Small intestine (tissue), 7 donors: ENCODE measurements around the gene KIAA1210. TPM values are rescaled to one million over a fixed set of nuclear protein-coding genes. Genes with fewer than 3 reads are reported as not detected.
A peak's percentile ranks its signal among the peaks of the same experiment; 100 is the strongest.

Experiments
- DNase-seq, 2 donors: peaks; one replicate each; pipeline versions ENCODE4 v3.0.0 to v3.0.0-alpha.2; 2013
- FAIRE-seq: peaks from 2 replicates; lab custom pipeline; 2012; peaks lifted over from hg19 to GRCh38; lab: Jason Lieb, UNC
- H3K27ac ChIP-seq, 3 donors: one replicate each; pipeline ENCODE4 v1.5.1; 2013; ENCODE audit warnings: low read length in 2 of 3, mild to moderate bottlenecking in 2 of 3, control low read depth in 1 of 3, inconsistent platforms in 1 of 3, low read depth in 1 of 3, moderate library complexity in 1 of 3
- H3K27me3 ChIP-seq, 3 donors: one replicate each; pipeline ENCODE4 v1.6.1; 2013; ENCODE audit warnings: low read length in 3 of 3, inconsistent platforms in 1 of 3; ENCODE audit not compliant: control insufficient read depth in 3 of 3, insufficient read depth in 3 of 3
- H3K36me3 ChIP-seq, 3 donors: one replicate each; pipeline ENCODE4 v1.6.1; 2013; ENCODE audit warnings: low read length in 3 of 3, inconsistent platforms in 1 of 3, low read depth in 1 of 3, mild to moderate bottlenecking in 1 of 3, moderate library complexity in 1 of 3; ENCODE audit not compliant: control insufficient read depth in 3 of 3, insufficient read depth in 2 of 3
- H3K4me1 ChIP-seq, 3 donors: one replicate each; pipeline ENCODE4 v1.6.1; 2013; ENCODE audit warnings: low read length in 2 of 3, inconsistent platforms in 1 of 3, low read depth in 1 of 3, mild to moderate bottlenecking in 1 of 3, moderate library complexity in 1 of 3; ENCODE audit not compliant: control insufficient read depth in 3 of 3, insufficient read depth in 2 of 3
- H3K4me3 ChIP-seq, 3 donors: one replicate each; pipeline ENCODE4 v1.5.1; 2013; ENCODE audit warnings: low read length in 3 of 3, control low read depth in 1 of 3, inconsistent platforms in 1 of 3, low read depth in 1 of 3, mild to moderate bottlenecking in 1 of 3, moderate library complexity in 1 of 3
- H3K9me3 ChIP-seq, 2 donors: one replicate each; pipeline ENCODE4 v1.6.1; 2013; ENCODE audit warnings: low read depth in 1 of 2, low read length in 1 of 2; ENCODE audit not compliant: control insufficient read depth in 2 of 2, insufficient read depth in 1 of 2
- WGBS, 3 donors: extraction: QIAGEN DNeasy Blood & Tissue Kit; methylation state at CpG; one replicate each; pipeline ENCODE4 v1.1.7; 2013; 5-methylcytosine and 5-hydroxymethylcytosine counted together
- polyA plus RNA-seq, 4 donors: library from polyadenylated mRNA; stranded (reverse) in 3 of 4; unstranded in 1 of 4; fragments of 200-250 nt in 3 of 4; fragments of 120-200 nt in 1 of 4; gene quantifications; one replicate each; pipeline versions ENCODE4 v1.2.1 to v1.2.3, GENCODE V29; 2013
- donor health status: healthy with polysubstance abuse.
- donor health status: control.
- donor health status: control.
- donor health status: Bipolar disorder and iron deficiency.
- donor health status: healthy.

KIAA1210 gene
- polyA plus RNA-seq, 4 donors: 0.07 TPM; not detected in 3

GRCh38 chrX:119150163-119151050, 22.8 kb upstream of the KIAA1210 start:
- Histone ChIP-seq H3K27me3 (no peaks in the 10 kb centered on the region), H3K4me3 (no peak overlapping the region), H3K9me3 (no peaks in the 10 kb centered on the region), H3K4me1 (no peaks in the 10 kb centered on the region), H3K27ac (no peak overlapping the region), H3K36me3 (no peaks in the 10 kb centered on the region)
- 68 to 75% (median 75%) methylated on average over 30 to 42 of the region's 42 CpGs for WGBS, 3 donors
- FAIRE-seq: no peak
- DNase-seq: no peak

GRCh38 chrX:119147486-119147885, 19.9 kb upstream of the KIAA1210 start:
- Histone ChIP-seq H3K36me3 (no peaks in the 10 kb centered on the region), H3K4me1 (no peaks in the 10 kb centered on the region), H3K27ac (no peak overlapping the region), H3K27me3 (no peaks in the 10 kb centered on the region), H3K4me3 (no peak overlapping the region), H3K9me3 (no peaks in the 10 kb centered on the region)
- no peak for FAIRE-seq
- WGBS, 3 donors: 39 to 75% (median 41%) methylated on average over 4 of the region's 4 CpGs
- DNase-seq: peak; percentile 6 to 12

- no peak overlapping the region for H3K27ac ChIP-seq
- 47 to 53% (median 48%) methylated on average over 5 of the region's 5 CpGs for WGBS, 3 donors
- no peaks in the 10 kb centered on the region for H3K4me1 ChIP-seq
- no peaks in the 10 kb centered on the region for H3K27me3 ChIP-seq
- H3K36me3 ChIP-seq: no peaks in the 10 kb centered on the region
- H3K4me3 ChIP-seq: no peak overlapping the region
- FAIRE-seq (no peak), DNase-seq (peak; percentile 1 to 8)
- no peaks in the 10 kb centered on the region for H3K9me3 ChIP-seq
These were observed 17.6 kb upstream of the KIAA1210 start for GRCh38 chrX:119145241-119145653.

- H3K27ac ChIP-seq: no peak overlapping the region
- H3K27me3 ChIP-seq: no peaks in the 10 kb centered on the region
- WGBS, 3 donors: 45 to 90% (median 50%) methylated on average over 2 of the region's 2 CpGs
- FAIRE-seq: no peak
- no peaks in the 10 kb centered on the region for H3K4me1 ChIP-seq
- H3K4me3 ChIP-seq: no peak overlapping the region
- no peak for DNase-seq
- no peaks in the 10 kb centered on the region for H3K36me3 ChIP-seq
- H3K9me3 ChIP-seq: no peaks in the 10 kb centered on the region
These were observed 6.9 kb upstream of the KIAA1210 start for GRCh38 chrX:119134466-119134865.

GRCh38 chrX:119132961-119133360, 5.3 kb upstream of the KIAA1210 start:
- no peaks in the 10 kb centered on the region for H3K9me3 ChIP-seq
- WGBS, 3 donors: 74 to 88% (median 80%) methylated on average over 5 of the region's 5 CpGs
- no peak for DNase-seq
- FAIRE-seq: no peak
- no peak overlapping the region for H3K27ac ChIP-seq
- no peaks in the 10 kb centered on the region for H3K4me1 ChIP-seq
- no peaks in the 10 kb centered on the region for H3K27me3 ChIP-seq
- H3K36me3 ChIP-seq: no peaks in the 10 kb centered on the region
- no peak overlapping the region for H3K4me3 ChIP-seq

GRCh38 chrX:119132316-119132715, 4.7 kb upstream of the KIAA1210 start:
- Histone ChIP-seq H3K4me3 (no peak overlapping the region), H3K27me3 (no peaks in the 10 kb centered on the region), H3K9me3 (no peaks in the 10 kb centered on the region), H3K27ac (no peak overlapping the region), H3K4me1 (no peaks in the 10 kb centered on the region), H3K36me3 (no peaks in the 10 kb centered on the region)
- DNase-seq (no peak), FAIRE-seq (no peak)
- WGBS, 3 donors: 58 to 76% (median 75%) methylated on average over 2 of the region's 2 CpGs

GRCh38 chrX:119130911-119131310, 3.3 kb upstream of the KIAA1210 start:
- Histone ChIP-seq H3K27ac (no peak overlapping the region), H3K4me3 (no peak overlapping the region), H3K4me1 (no peaks in the 10 kb centered on the region), H3K36me3 (no peaks in the 10 kb centered on the region), H3K27me3 (no peaks in the 10 kb centered on the region), H3K9me3 (no peaks in the 10 kb centered on the region)
- no peak for DNase-seq
- no peak for FAIRE-seq
- 83 to 91% (median 85%) methylated on average over 2 of the region's 2 CpGs for WGBS, 3 donors

- DNase-seq (peak in 1 of 2 donors; percentile 1), FAIRE-seq (no peak)
- WGBS, 3 donors: 77 to 95% (median 85%) methylated on average over 1 of the region's 1 CpG
- H3K36me3 ChIP-seq: no peaks in the 10 kb centered on the region
- H3K27ac ChIP-seq: no peak overlapping the region
- no peaks in the 10 kb centered on the region for H3K9me3 ChIP-seq
- H3K4me3 ChIP-seq: no peak overlapping the region
- no peaks in the 10 kb centered on the region for H3K27me3 ChIP-seq
- no peaks in the 10 kb centered on the region for H3K4me1 ChIP-seq
These were observed 6.3 kb downstream of the KIAA1210 start for GRCh38 chrX:119121341-119121740.
